Coronary artery (tissue), 2 donors: ENCODE data around the gene ADAMTSL3.
"Not testable (repeated sequence)": the region's sequence is repeated elsewhere in the genome, so short reads cannot be mapped to it uniquely, and the experiment has no call there.

Source experiments
- DNase-seq: peaks from one replicate; pipeline ENCODE4 v3.0.0-alpha.2; 2017; ENCODE audit warnings: low spot score
- H3K27ac ChIP-seq, 2 donors: fragments of 200-600 bp; sonication (generic); one replicate each; pipeline ENCODE4 v1.5.1; 2016 to 2019
- H3K4me3 ChIP-seq: fragments of 200-600 bp; sonication (generic); 2 replicates; pipeline ENCODE4 v1.5.1; 2016; ENCODE audit warnings: mild to moderate bottlenecking, moderate library complexity
- CTCF ChIP-seq: fragments of 200-600 bp; sonication (generic); IDR thresholded peaks from one replicate; pipeline ENCODE4 v1.5.1; 2019; ENCODE audit warnings: antibody characterized with exemption

The ADAMTSL3 gene

DNA sequence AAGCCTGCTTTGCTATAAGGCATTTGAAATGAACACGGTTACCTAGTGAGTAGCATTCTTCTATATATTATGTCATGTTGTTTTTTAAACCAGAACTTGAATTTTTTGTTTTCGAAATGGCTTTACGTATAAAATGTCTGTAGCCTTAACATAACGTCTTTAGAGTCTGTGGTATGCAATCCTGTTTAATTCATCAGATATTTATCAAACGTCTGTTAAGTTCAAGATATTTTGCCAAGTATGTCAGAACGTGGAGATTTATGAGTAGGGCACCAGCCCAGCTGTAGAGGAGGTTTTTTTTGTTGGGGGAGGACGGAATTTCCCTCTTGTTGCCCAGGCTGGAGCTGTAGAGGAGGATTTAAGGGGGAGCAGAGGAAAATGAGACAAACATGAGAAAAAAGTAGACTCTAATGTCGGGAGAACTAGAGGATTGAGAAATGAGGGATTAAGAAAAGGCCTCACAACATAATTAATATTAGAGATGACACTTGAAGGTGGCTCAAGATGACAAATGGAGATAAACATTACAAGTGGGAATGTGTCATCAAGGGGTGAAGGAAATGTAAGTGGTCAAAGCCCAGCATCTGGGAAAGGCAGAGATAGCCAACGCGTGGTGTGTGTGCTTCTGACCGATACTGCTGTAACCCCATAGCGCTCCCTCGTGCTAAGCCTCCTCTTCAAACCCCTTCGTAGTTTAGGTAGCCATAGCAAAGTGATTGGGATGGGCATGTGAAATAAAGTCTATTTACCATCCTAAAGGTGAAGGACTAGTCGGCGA lies 427.7 kb downstream of the ADAMTSL3 start:
- no peak for DNase-seq
- H3K4me3 ChIP-seq = no peak overlapping the region
- no peak overlapping the region for H3K27ac ChIP-seq
- no peak for TF ChIP-seq CTCF

- Histone ChIP-seq H3K27ac (no peak overlapping the region), H3K4me3 (no peak overlapping the region)
- no peak for TF ChIP-seq CTCF
- no peak for DNase-seq
Measured at GRCh38 chr15:84082739-84083138, 428.8 kb downstream of the ADAMTSL3 start.

DNA sequence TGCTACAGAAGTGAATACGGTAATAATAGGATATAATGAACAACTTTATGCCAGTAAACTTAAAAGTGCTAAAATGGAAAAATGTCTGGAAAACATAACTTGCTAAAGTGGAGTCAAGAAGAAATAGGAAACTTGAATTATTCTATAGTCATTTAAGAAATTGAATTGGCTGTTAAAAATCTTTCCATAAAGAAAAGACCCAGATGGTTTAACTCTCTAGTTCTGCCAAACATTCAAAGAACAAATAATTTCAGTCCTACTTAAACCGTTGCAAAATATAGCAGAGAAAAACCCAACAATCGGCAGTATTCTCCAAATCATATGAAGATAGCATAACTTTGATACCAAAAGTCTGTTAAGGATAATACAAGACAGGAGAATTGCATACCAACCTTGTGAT lies 432.1 kb downstream of the ADAMTSL3 start:
- DNase-seq, H3K4me3 ChIP-seq, H3K27ac ChIP-seq: not testable (repeated sequence)
